ENCODE measurements around the gene PPP1R16B.

DNA sequence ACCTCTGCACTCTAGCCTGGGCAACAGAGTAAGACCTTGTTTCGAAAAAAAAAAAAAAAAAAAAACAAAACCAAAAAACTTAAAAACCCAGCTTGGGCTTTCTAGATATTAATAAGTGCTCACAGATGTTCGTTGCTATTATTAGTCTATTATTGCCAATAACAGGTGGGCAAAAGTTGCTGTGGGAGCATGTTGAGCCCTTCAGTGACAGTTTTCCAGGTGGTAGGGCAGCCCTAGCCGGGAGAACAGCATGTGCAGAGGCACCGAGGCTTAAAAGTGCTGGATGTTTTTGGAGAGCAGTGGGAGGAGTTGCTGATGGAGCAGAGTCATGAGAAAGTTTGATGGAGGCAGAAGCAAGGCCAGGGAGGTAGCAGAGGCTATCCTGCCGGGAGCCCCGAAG lies 4.4 kb downstream of the PPP1R16B start:
- TF ChIP-seq, protein P1, sequence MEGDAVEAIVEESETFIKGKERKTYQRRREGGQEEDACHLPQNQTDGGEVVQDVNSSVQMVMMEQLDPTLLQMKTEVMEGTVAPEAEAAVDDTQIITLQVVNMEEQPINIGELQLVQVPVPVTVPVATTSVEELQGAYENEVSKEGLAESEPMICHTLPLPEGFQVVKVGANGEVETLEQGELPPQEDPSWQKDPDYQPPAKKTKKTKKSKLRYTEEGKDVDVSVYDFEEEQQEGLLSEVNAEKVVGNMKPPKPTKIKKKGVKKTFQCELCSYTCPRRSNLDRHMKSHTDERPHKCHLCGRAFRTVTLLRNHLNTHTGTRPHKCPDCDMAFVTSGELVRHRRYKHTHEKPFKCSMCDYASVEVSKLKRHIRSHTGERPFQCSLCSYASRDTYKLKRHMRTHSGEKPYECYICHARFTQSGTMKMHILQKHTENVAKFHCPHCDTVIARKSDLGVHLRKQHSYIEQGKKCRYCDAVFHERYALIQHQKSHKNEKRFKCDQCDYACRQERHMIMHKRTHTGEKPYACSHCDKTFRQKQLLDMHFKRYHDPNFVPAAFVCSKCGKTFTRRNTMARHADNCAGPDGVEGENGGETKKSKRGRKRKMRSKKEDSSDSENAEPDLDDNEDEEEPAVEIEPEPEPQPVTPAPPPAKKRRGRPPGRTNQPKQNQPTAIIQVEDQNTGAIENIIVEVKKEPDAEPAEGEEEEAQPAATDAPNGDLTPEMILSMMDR (IDR thresholded peaks at IDR 0.05) = no peak
- TF ChIP-seq POLR2A (IDR thresholded peaks at IDR 0.05) (no peak), POLR2AphosphoS5 (IDR thresholded peaks at IDR 0.05) (no peak)

All from prostate gland (tissue), 2 donors.